Measurements from ENCODE around the gene FBXO47. TPM values are rescaled to one million over a fixed set of nuclear protein-coding genes. Genes with fewer than 3 reads are reported as not detected.

Gene FBXO47
- total and polyA plus RNA-seq, 9 of the 15 experiments (the other 6 are each of a cell fraction or from before 2014, with no cell fraction given) = not detected

DNA sequence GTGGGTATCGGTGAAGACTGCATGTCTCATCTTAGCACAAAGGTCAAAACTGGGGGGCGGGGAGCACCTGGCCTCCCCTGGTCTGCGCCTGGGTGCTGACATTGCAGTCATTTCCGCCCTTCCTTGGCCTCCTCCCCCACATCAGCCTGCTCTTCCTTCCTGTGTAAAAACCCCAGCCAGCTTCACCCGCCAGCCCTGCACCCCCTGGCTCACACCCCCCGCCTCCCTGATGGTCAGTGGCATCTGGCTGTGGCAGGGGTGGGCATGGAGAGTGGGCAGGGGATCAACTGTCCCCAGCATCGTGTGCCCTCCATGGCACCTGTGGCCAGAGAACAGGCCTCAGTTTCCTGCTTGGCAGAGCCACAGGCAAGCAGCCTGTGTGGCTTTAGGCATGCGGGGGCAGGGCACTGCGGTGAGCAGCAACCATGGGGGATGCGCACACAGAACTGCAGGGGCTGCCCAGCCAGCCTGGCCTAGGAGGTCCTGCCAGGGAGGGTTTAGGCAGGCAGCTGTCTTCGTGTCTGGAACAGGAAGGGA lies 68.3 kb downstream of the FBXO47 start (continued):
- TF ChIP-seq BRD4 (IDR thresholded peaks at IDR 0.05) (no peak), SRSF3 (IDR thresholded peaks at IDR 0.05; ENCODE audit: insufficient read depth, low read length) (no peak), CXXC5 (CRISPR knock-in tag; IDR thresholded peaks at IDR 0.05) (peak; percentile 37), NEUROD1 (IDR thresholded peaks at IDR 0.05; ENCODE audit: borderline replicate concordance, low read depth, low read length, partially characterized antibody) (no peak), CBX2 (IDR thresholded peaks at IDR 0.05; ENCODE audit: insufficient read depth, low read length, poor library complexity, severe bottlenecking) (no peak), CBFB (CRISPR knock-in tag; IDR thresholded peaks at IDR 0.05) (no peak), ETS2 (tag; IDR thresholded peaks at IDR 0.05; ENCODE audit: borderline replicate concordance, poor library complexity, severe bottlenecking) (no peak), ZBTB12 (CRISPR knock-in tag; IDR thresholded peaks at IDR 0.05) (no peak), RUNX1 (IDR thresholded peaks at IDR 0.05; ENCODE audit: low read depth) (no peak), ZNF75A (CRISPR knock-in tag; IDR thresholded peaks at IDR 0.05) (no peak), ZNF785 (CRISPR knock-in tag; IDR thresholded peaks at IDR 0.05) (no peak), CSDE1 (IDR thresholded peaks at IDR 0.05) (no peak), ZNF277 (CRISPR knock-in tag; IDR thresholded peaks at IDR 0.05; ENCODE audit: borderline replicate concordance) (no peak), GABPB1 (CRISPR knock-in tag; IDR thresholded peaks at IDR 0.05) (no peak), SREBF2 (CRISPR knock-in tag; IDR thresholded peaks at IDR 0.05) (no peak), ID3 (CRISPR knock-in tag; IDR thresholded peaks at IDR 0.05) (no peak), ID3 (tag; IDR thresholded peaks at IDR 0.05) (no peak; the same call in none of the 2 replicates), ZNF316 (IDR thresholded peaks at IDR 0.05) (peak; percentile 55), ZNF57 (CRISPR knock-in tag; IDR thresholded peaks at IDR 0.05) (no peak), ESRRB (CRISPR knock-in tag; IDR thresholded peaks at IDR 0.05; ENCODE audit: borderline replicate concordance) (no peak), TCFL5 (CRISPR knock-in tag; conservative IDR thresholded peaks at IDR 0.05) (no peak), BRCA1 (IDR thresholded peaks at IDR 0.05) (no peak), BRCA1 (CRISPR knock-in tag; IDR thresholded peaks at IDR 0.05) (no peak), ZNF444 (CRISPR knock-in tag; IDR thresholded peaks at IDR 0.05) (no peak), MAZ (CRISPR knock-in tag; conservative IDR thresholded peaks at IDR 0.05 in 1 of 2, IDR thresholded peaks at IDR 0.05 in 1 of 2) (no peak; a peak in 1 of 4 replicates), GATAD2A (IDR thresholded peaks at IDR 0.05) (no peak)
- TF ChIP-seq, protein P1, sequence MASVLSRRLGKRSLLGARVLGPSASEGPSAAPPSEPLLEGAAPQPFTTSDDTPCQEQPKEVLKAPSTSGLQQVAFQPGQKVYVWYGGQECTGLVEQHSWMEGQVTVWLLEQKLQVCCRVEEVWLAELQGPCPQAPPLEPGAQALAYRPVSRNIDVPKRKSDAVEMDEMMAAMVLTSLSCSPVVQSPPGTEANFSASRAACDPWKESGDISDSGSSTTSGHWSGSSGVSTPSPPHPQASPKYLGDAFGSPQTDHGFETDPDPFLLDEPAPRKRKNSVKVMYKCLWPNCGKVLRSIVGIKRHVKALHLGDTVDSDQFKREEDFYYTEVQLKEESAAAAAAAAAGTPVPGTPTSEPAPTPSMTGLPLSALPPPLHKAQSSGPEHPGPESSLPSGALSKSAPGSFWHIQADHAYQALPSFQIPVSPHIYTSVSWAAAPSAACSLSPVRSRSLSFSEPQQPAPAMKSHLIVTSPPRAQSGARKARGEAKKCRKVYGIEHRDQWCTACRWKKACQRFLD (CRISPR knock-in tag; IDR thresholded peaks at IDR 0.05) = no peak; the same call in 1 of the 2 replicates

All from K562 (cell line).